Measurements from ENCODE around the gene USF2.

Gene USF2

DNA sequence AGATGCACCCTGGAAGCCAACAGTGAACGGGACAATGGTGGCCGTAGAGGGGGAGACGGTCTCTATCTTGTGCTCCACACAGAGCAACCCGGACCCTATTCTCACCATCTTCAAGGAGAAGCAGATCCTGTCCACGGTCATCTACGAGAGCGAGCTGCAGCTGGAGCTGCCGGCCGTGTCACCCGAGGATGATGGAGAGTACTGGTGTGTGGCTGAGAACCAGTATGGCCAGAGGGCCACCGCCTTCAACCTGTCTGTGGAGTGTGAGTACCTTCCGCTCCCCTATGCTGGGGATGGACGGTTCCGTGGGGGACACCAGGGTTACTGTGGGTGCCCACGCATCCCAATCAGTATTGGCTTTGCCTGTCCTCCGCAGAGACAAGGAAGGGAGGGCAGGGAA lies 33.7 kb downstream of the USF2 start:
- POLR2A ChIA-PET = interaction anchor here (0.6 kb wide), 1 partner anchor 806 kb away, joined by 7 read pairs; no protein-coding TSS in a partner anchor

DNA sequence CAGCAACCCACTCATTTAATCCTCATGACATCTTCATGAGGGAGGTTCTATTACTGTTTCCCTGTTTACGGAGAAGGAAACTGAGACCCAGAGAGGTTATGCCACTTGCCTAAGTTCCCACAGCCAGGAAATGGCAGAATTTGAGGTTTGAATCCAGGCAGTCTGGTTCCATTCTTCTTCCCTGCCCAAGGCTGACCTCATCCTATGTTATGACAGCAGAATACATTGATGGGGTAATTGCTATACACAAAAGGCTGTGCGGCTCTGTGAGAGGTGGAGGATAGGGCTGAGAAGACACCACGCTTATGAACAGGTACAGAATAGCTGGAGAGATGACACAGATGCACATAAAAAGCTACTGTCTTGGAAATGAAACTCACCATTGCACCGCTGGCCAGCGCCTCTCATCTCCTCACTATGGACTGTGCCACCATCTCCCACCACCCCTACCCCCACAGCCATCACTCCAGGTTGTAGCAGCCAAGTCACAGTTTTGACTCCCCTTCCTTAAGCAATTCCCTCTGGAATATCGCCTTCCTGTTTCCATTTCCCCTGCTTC lies 34.7 kb downstream of the USF2 start:
- ChIA-PET POLR2A (no interaction called here), CTCF (interaction anchor here (0.7 to 1.7 kb wide), 3 partner anchors 192 to 227 kb away, joined by 3 to 4 read pairs (median 4); no protein-coding TSS in a partner anchor)
- no peaks in the 10 kb centered on the region for H3K4me1 ChIP-seq (ENCODE audit: control insufficient read depth, insufficient read depth, low read length)
- H3K27ac ChIP-seq (ENCODE audit: extremely low read depth, low read depth, low read length) = no peak overlapping the region
- no peak overlapping the region for H3K4me3 ChIP-seq (ENCODE audit: low read depth, low read length)
- H3K9me3 ChIP-seq (ENCODE audit: control insufficient read depth, insufficient read depth, low read depth, low read length) = no peaks in the 10 kb centered on the region
- no peaks in the 10 kb centered on the region; a peak in 1 of 3 replicates for H3K36me3 ChIP-seq (ENCODE audit: control insufficient read depth in 2 of 2, insufficient read depth in 1 of 2, low read length in 2 of 2)
- TF ChIP-seq ZFHX2 (tag by site-specific recombination; conservative IDR thresholded peaks at IDR 0.05) (no peak), ZNF19 (tag by site-specific recombination; IDR thresholded peaks at IDR 0.05; ENCODE audit: low read depth) (no peak), ZNF24 (tag by site-specific recombination; IDR thresholded peaks at IDR 0.05) (no peak), ZBTB17 (tag by site-specific recombination; IDR thresholded peaks at IDR 0.05) (peak; percentile 97), ZNF112 (tag by site-specific recombination; IDR thresholded peaks at IDR 0.05) (no peak), ZNF37A (tag by site-specific recombination; IDR thresholded peaks at IDR 0.05) (no peak), ZIC2 (tag by site-specific recombination; IDR thresholded peaks at IDR 0.05) (no peak), ZNF530 (tag by site-specific recombination; IDR thresholded peaks at IDR 0.05; ENCODE audit: low read depth) (no peak), SETDB1 (IDR thresholded peaks at IDR 0.05; ENCODE audit: insufficient read length, low read length) (no peak), ZNF596 (tag by site-specific recombination; IDR thresholded peaks at IDR 0.05) (no peak), ZBTB7A (tag by site-specific recombination; IDR thresholded peaks at IDR 0.05; ENCODE audit: low read depth) (no peak), ZNF184 (tag by site-specific recombination; IDR thresholded peaks at IDR 0.05) (no peak), ZNF202 (tag by site-specific recombination; IDR thresholded peaks at IDR 0.05; ENCODE audit: borderline replicate concordance) (no peak), EGR2 (tag by site-specific recombination; IDR thresholded peaks at IDR 0.05; ENCODE audit: low read depth) (no peak)
- TF ChIP-seq, protein P1, sequence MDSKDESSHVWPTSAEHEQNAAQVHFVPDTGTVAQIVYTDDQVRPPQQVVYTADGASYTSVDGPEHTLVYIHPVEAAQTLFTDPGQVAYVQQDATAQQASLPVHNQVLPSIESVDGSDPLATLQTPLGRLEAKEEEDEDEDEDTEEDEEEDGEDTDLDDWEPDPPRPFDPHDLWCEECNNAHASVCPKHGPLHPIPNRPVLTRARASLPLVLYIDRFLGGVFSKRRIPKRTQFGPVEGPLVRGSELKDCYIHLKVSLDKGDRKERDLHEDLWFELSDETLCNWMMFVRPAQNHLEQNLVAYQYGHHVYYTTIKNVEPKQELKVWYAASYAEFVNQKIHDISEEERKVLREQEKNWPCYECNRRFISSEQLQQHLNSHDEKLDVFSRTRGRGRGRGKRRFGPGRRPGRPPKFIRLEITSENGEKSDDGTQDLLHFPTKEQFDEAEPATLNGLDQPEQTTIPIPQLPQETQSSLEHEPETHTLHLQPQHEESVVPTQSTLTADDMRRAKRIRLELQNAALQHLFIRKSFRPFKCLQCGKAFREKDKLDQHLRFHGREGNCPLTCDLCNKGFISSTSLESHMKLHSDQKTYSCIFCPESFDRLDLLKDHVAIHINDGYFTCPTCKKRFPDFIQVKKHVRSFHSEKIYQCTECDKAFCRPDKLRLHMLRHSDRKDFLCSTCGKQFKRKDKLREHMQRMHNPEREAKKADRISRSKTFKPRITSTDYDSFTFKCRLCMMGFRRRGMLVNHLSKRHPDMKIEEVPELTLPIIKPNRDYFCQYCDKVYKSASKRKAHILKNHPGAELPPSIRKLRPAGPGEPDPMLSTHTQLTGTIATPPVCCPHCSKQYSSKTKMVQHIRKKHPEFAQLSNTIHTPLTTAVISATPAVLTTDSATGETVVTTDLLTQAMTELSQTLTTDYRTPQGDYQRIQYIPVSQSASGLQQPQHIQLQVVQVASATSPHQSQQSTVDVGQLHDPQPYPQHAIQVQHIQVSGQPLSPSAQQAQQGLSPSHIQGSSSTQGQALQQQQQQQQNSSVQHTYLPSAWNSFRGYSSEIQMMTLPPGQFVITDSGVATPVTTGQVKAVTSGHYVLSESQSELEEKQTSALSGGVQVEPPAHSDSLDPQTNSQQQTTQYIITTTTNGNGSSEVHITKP (tag by site-specific recombination; IDR thresholded peaks at IDR 0.05) = peak; percentile 63
- TF ChIP-seq, protein P2, sequence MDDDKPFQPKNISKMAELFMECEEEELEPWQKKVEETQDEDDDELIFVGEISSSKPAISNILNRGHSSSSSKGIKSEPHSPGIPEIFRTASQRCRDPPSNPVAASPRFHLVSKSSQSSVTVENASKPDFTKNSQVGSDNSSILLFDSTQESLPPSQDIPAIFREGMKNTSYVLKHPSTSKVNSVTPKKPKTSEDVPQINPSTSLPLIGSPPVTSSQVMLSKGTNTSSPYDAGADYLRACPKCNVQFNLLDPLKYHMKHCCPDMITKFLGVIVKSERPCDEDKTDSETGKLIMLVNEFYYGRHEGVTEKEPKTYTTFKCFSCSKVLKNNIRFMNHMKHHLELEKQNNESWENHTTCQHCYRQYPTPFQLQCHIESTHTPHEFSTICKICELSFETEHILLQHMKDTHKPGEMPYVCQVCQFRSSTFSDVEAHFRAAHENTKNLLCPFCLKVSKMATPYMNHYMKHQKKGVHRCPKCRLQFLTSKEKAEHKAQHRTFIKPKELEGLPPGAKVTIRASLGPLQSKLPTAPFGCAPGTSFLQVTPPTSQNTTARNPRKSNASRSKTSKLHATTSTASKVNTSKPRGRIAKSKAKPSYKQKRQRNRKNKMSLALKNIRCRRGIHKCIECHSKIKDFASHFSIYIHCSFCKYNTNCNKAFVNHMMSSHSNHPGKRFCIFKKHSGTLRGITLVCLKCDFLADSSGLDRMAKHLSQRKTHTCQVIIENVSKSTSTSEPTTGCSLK (tag by site-specific recombination; IDR thresholded peaks at IDR 0.05) = no peak

More for the DNA sequence above, 33.7 kb downstream of the USF2 start:
- Histone ChIP-seq H3K4me3 (ENCODE audit: low read depth, low read length) (no peak overlapping the region), H3K27ac (ENCODE audit: extremely low read depth, low read depth, low read length) (no peak overlapping the region), H3K36me3 (ENCODE audit: control insufficient read depth in 2 of 2, insufficient read depth in 1 of 2, low read length in 2 of 2) (no peaks in the 10 kb centered on the region; a peak in 1 of 3 replicates), H3K4me1 (ENCODE audit: control insufficient read depth, insufficient read depth, low read length) (no peaks in the 10 kb centered on the region), H3K9me3 (ENCODE audit: control insufficient read depth, insufficient read depth, low read depth, low read length) (no peaks in the 10 kb centered on the region)
- CTCF ChIA-PET = interaction anchor here (1.2 to 1.7 kb wide), 2 partner anchors 15 to 193 kb away, joined by 4 read pairs; no protein-coding TSS in a partner anchor
- TF ChIP-seq ZNF624 (tag by site-specific recombination; IDR thresholded peaks at IDR 0.05) (no peak), ZNF223 (tag by site-specific recombination; IDR thresholded peaks at IDR 0.05) (no peak), ZFHX2 (tag by site-specific recombination; conservative IDR thresholded peaks at IDR 0.05) (no peak), ZNF792 (tag by site-specific recombination; IDR thresholded peaks at IDR 0.05) (no peak), ZNF324 (tag by site-specific recombination; IDR thresholded peaks at IDR 0.05) (no peak), KLF9 (tag by site-specific recombination; IDR thresholded peaks at IDR 0.05; ENCODE audit: low read depth) (no peak), ZNF747 (tag by site-specific recombination; IDR thresholded peaks at IDR 0.05) (no peak), ZNF548 (tag by site-specific recombination; IDR thresholded peaks at IDR 0.05) (no peak), ZNF341 (tag by site-specific recombination; IDR thresholded peaks at IDR 0.05; ENCODE audit: low read depth) (no peak), ZNF112 (tag by site-specific recombination; IDR thresholded peaks at IDR 0.05) (no peak), BCL11A (tag by site-specific recombination; IDR thresholded peaks at IDR 0.05; ENCODE audit: low read depth) (no peak), ZNF626 (tag by site-specific recombination; IDR thresholded peaks at IDR 0.05) (no peak), ZNF433 (tag by site-specific recombination; IDR thresholded peaks at IDR 0.05; ENCODE audit: low read depth) (no peak), ZNF266 (tag by site-specific recombination; IDR thresholded peaks at IDR 0.05; ENCODE audit: low read depth) (no peak)
- TF ChIP-seq, protein P3, sequence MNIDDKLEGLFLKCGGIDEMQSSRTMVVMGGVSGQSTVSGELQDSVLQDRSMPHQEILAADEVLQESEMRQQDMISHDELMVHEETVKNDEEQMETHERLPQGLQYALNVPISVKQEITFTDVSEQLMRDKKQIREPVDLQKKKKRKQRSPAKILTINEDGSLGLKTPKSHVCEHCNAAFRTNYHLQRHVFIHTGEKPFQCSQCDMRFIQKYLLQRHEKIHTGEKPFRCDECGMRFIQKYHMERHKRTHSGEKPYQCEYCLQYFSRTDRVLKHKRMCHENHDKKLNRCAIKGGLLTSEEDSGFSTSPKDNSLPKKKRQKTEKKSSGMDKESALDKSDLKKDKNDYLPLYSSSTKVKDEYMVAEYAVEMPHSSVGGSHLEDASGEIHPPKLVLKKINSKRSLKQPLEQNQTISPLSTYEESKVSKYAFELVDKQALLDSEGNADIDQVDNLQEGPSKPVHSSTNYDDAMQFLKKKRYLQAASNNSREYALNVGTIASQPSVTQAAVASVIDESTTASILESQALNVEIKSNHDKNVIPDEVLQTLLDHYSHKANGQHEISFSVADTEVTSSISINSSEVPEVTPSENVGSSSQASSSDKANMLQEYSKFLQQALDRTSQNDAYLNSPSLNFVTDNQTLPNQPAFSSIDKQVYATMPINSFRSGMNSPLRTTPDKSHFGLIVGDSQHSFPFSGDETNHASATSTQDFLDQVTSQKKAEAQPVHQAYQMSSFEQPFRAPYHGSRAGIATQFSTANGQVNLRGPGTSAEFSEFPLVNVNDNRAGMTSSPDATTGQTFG (tag by site-specific recombination; IDR thresholded peaks at IDR 0.05; ENCODE audit: borderline replicate concordance) = no peak
- TF ChIP-seq, protein P4, sequence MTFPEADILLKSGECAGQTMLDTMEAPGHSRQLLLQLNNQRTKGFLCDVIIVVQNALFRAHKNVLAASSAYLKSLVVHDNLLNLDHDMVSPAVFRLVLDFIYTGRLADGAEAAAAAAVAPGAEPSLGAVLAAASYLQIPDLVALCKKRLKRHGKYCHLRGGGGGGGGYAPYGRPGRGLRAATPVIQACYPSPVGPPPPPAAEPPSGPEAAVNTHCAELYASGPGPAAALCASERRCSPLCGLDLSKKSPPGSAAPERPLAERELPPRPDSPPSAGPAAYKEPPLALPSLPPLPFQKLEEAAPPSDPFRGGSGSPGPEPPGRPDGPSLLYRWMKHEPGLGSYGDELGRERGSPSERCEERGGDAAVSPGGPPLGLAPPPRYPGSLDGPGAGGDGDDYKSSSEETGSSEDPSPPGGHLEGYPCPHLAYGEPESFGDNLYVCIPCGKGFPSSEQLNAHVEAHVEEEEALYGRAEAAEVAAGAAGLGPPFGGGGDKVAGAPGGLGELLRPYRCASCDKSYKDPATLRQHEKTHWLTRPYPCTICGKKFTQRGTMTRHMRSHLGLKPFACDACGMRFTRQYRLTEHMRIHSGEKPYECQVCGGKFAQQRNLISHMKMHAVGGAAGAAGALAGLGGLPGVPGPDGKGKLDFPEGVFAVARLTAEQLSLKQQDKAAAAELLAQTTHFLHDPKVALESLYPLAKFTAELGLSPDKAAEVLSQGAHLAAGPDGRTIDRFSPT (tag by site-specific recombination; IDR thresholded peaks at IDR 0.05) = no peak

Measured in HEK293 (cell line).